NCI-H345 treated with DMSO at 0.1 percent for 48 hours (cell line): ENCODE measurements around the gene PRMT2.

ENCODE experiments used
- DNase-seq: peaks from one replicate; lab custom pipeline; 2025; ENCODE audit not compliant: unreplicated experiment; lab: John Stamatoyannopoulos, UW

The PRMT2 gene

DNA sequence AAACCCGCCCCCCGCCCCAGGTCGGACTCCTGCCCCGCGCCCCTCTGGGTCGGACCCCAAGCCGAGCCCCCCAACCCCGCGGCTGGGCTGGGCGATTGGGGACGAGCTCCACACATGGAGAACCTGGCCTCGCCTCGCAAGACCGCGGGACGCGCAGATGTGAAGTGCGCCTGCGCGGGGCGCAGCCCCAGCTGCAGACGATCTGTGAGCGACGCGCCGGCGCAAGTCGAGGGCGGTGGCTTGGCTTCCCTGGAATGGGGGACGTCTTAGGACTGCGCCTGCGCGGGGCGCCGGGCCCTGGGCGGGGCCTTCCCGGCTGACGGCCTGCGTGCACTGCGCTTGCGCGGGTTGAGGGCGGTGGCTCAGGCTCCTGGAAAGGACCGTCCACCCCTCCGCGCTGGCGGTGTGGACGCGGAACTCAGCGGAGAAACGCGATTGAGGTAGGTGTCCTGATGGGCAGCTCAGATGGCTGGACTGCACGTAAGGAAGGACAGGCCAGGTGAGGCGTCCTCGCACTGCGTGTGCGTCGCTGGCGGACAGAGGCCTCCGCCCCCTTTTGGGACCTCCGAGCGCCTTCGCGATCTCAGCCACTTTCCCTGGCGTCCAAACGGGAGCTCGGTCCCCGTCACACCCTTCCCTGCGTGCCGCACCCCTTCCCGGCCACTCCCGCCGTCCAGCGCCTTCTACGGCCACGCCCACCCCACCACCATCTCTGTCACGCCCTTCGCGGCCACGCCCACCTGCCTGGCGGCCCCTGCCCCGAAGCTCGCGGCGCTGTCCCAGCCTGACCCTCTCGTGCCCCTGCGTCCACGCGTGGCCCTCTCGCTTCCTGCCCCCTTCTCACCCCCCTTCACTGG lies at the start of gene PRMT2:
TSS of gene PRMT2 (plus strand) at position 351 of the 857 bp plus-strand sequence. CDS start 1,278 bp downstream, outside the sequence.
- peak; percentile 98 for DNase-seq

DNA sequence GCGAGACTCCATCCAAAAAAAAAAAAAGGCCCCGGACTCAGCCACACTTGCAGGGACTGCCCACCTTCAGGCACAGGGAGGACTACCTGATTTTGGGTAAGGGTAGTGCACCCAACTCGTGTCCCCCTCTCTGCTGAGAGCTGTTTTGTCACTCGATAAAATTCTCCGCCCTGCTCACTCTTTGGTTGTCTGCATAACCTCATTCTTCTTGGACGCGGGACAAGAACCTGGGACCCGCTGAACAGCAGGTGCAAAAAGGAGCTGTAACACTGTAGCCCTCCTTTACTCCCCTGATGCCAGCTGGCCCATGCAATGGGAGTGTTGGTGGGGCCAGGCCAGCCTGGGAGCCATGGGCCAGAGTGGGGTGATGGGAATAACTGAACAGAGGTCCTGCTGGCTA lies 41.2 kb upstream of the PRMT2 start:
- DNase-seq: no peak

DNA sequence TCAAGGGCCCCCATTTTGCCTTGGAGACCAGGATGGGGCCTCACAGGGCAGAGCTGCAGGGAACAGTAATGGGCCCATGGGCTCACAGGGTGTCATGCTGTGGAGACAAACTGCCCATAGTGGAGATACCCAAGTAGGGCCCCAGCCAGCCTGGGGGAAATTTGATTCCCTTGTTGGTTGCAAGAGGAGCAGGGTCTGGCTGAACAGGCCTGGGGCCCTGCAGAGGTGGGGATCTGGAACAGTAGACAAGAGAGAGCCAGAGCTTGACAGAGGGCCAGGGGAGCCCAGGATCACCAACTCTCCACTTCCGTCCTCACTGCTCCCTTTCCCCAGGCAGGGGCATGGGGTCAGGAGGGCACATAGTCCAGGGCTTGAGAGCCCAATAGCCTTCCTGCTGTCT lies 39.3 kb upstream of the PRMT2 start:
- no peak for DNase-seq

DNA sequence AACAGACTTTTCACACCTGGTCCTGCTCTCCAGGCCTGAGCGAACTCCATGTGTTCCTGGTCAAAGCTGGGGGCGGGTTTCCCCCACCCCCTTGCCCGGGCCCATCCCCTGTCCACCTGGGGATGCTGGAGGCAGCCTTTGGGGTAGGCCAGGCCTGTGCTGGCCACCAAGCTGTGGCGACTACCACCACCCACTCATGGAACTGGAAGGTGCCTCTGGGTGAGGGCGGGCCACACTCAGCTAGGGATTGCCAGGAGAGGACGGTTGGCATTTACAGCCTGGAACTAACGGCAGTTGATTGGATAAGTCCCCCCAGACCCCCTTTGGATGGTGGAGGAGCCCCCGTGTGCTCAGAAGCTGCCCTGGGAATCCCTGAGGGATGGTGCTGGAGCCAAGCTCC lies 38.4 kb upstream of the PRMT2 start:
- no peak for DNase-seq

DNA sequence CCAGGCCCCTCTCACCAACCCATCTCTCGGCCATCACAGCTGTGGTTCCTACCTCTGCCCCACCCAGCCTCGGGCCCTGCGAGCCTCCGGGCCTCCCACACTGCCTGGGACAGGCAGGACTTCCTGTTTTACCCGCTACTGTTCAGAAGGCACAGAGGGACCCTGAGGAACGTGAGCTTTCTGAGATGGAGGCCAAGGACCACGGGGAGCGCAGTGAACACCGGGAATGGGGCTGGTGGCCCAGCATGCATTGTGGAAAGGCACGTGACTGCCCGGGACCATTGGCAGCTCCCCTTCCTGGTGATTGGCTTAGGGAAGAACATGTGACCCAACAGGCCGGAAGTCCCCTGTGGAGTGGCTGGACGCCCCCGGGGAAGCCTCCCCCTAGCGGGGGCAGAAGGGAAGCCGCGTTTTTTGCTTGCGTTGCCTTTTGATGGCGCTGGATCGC lies 37.6 kb upstream of the PRMT2 start:
- DNase-seq: no peak

DNA sequence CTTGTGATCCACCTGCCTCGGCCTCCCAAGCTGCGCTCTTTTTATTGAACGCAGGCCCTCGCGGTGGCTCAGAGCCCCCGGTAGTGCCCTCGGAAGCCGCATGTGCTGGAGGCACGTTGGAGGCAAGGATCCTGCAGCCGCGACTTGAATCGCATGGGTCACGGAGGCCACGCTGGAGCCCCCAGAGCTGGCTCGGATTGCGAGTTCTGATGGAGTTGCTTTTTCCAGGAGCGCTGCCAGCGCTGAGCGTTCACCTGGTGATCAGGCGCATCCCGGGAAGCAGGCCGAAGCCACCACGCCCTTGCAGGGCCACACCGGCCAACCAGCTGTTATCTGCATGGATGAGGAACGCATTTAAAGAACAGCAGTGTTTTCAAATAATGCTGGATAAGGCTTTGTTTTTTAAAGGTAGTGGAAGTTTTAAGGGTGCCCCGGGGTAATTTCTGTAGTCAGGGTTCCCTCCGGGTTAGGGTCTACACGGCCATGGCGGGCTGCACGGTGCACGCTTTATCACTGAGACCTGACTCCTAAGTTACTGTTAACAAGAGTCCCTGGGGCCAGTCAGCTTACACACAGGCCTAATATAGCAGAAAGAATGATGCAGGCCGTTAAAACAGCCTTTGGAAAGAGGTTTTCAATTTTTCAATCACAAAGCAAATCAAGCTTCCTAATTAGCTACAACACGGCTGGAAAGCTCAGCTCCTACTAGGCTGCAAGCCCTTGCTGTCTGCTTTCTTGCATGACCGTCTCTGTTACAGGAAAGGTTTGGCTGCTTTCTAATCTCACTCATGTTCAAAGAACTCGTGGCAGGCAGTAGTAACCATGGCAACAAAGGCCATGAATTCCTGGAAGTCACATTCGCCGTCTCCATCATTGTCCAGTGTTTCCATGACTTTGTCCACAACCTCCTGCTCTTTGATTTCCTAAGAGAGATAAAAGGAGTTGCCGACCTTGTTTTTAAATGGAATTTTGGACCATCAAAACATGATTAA lies 36.6 kb upstream of the PRMT2 start:
- DNase-seq: no peak

DNA sequence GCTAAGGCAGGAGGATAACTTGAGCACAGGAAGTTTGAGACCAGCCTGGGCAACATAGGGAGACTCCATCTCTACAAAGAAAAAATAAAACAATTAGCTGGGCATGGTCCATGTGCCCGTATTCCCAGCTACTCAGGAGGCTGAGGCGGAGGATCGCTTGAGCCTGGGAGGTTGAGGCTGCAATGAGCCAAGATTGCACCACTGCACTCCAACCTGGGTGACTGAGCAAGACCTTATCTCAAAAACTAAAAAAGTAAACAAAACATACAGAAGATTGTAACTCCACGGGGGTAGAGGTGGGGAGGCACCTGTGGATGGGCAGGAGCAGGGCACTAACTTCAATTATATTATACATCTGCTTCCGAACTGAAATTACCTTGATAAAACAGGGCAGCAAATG lies 35.2 kb upstream of the PRMT2 start:
- no peak for DNase-seq

DNA sequence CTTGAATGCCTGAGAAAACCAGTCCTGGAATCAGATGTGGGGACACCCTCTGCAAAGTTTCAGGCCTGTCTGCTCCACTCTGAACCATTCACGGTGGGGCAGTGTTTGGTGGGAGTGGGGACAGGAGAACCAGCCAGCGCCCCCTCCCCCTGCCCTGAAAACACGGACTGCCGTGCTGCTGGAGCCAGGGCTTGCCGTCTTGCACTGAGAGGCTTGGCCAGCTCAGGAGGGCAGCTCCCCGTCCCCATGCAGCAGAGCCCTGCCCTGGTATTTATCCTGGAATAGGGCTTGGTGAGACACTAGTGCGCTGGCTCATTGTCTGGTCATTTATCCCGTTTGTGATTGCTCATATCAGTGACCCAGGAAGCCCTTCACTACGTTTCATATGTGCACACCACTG lies 34.5 kb upstream of the PRMT2 start:
- no peak for DNase-seq

DNA sequence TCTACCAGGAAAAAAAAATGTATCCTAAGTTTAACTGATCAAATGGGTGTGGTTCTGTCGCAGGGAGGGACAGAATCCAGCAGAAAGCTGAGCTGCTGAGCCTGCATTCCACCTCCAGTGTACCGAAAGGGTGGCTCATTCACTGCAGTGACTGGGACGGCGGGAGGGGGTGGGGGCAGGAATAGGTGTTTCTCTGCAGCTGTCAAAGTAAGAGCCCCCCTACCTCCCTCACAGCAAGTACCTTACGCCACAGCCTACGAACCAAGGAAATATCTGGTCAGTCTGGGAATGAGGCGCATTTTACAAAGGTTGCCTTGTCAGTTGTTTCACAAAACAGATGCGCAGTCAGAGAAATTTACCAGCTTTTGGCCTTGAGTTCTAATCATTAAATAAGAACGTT lies 32.2 kb upstream of the PRMT2 start:
- no peak for DNase-seq

DNA sequence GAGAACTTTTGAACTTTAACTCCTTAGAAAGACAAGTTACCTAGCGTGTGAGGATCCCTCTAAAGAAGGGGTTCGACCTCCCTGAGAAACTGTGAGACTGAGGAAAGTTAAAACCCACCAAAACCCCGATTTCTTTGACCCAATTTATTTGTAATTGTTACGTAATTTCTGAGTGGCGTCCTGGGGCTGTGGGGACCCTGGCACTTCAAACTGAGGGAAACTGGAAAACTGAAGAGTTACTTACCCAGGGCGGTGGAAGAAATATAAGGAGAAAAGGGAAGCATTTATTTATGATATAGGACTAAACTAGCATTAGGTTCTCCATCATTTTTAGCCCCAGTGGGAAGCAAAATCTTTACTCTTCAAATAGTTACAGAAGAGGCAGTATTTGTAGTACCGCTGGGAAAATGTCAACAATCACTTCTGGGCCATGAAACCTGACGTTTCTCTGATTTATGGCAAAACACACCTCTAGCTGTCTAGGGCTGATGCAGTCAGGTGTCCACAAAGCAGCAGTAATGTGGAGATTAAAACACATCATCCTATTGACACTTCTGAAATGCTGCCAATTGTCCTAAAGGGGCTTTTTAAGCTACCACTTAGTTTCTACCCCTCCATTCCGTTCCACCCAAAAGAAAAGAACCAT lies 31.0 kb upstream of the PRMT2 start:
- DNase-seq: no peak

DNA sequence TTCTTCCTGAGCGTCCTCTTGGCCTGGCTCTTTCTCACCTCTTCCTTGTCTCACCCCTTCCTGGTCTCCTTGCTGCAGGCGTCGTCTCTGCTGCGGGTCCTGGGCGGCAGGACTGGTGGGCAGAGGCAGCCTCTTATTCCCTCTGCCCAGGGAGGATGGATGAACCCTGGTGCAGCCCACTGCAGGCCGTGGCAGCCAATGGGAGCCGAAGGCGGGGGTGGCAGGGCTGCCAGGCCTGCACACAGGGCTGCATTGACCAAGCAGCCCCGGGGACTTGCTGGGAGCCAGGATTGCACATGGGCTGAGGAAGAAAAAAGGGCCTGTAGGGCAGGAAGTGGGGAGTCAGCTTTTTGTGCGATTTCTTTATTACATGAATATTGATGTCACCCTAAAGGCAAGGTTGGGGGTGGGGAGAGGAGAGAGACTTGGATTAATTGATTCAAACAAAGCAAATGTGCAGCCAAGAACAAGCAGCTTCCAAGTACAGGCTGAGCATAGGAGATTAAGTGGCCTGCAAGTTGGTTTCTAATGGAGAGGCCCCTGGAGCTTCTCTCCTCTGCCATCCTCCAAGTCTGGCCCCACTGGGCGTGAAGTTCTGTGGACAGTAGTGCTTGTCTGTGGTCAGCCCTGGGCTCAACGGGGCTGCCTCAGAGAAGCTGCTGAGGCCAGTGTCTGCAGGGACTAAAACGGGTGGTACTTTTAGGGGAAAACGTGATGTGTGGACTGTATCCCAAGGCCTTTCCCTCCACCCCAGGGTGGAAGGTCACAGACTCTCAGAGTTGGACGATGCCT lies 30.3 kb upstream of the PRMT2 start, which contains the start of gene S100B:
TSS of gene S100B (minus strand) at position 108 of the 792 bp plus-strand sequence. CDS start 2,667 bp downstream, outside the sequence.
- no peak for DNase-seq

DNA sequence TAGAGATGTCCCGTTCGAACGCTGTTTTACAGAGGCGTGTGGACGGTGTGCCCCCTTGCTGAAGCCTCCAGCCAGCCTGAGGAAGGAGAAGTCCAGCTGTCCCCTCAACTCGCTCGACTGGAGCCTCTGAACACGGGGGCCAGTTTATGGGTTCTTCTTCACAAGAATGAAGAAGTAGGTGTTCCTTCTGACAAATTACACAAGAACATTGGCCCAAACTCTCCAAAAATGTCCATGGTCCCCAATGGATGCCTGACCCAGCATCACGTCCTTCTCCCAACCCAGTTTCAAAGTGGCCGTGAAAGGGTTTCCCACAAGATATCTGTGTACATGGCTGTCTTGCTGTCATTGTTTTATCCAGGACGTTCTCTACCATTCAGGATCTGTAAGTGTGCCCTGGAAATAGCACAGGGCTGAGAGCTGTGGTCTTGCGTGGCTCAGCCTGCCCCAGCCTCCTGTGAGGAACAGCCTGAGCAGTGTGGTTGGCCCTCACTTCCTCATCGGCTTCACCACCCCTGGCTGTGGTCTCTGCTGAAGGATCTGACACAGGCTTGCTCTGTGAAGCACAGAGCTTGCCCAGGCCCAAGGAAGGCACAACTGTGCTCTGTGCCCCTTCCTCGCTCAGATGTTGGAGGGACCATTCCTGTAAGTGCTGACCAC lies 29.6 kb upstream of the PRMT2 start:
- no peak for DNase-seq

DNA sequence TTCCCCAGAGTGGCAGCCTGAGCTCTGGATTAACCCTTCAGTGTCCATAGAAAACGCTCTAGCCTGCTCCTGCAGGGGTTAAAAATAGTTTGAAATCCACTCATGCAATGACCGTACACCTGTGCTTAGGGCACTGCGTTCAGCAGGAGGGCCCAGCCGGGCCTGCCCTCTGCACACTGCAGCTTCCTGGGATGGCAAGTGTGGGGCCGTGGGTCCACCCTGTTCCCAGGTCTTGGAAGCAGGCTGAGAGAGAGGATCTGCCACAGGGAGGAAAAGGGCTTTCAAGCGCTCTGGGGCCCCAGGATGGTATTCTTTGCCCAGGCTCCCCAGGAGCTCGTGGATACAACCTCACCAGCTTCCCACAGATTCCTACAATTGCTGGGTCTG lies 29.1 kb upstream of the PRMT2 start:
- DNase-seq: no peak

DNA sequence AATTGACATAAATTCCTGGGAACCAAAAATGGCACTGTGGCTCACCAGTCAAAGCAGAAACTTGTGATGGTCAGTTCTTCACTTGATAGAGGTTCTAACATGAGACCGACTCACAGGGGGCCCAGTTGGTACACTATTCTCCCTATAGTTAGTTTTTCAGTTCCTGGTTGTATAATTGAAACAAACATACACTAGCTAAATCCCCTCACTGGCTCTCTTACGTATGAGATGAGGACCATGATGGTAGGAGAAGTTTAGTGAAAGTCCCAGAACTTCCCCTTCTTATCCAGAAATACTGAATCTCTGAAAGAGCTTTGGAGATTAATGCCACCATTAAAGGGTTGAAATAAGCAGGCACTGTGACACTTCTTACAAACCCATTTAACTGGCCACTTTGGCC lies 27.8 kb upstream of the PRMT2 start:
- DNase-seq: no peak

DNA sequence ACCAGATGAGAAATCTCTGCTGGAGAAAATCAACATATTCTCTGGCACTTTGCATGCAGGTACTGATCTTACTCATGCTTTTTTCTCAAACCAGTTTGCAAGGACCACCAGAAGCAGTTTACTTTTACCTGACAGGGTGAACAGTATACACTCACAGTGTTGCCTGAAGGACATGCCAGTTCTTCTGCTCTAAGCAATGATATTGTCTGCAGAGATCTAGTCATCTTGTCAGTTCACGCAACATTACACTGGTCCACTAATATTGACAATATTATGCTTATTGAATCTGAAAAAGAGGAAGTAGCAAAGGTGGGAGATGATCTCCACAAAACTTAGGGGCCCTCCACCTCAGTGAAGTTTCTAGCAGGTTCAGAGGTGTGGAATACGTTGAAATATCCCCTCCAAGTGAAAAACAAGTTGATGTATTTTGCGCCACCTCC lies 26.8 kb upstream of the PRMT2 start:
- no peak for DNase-seq

DNA sequence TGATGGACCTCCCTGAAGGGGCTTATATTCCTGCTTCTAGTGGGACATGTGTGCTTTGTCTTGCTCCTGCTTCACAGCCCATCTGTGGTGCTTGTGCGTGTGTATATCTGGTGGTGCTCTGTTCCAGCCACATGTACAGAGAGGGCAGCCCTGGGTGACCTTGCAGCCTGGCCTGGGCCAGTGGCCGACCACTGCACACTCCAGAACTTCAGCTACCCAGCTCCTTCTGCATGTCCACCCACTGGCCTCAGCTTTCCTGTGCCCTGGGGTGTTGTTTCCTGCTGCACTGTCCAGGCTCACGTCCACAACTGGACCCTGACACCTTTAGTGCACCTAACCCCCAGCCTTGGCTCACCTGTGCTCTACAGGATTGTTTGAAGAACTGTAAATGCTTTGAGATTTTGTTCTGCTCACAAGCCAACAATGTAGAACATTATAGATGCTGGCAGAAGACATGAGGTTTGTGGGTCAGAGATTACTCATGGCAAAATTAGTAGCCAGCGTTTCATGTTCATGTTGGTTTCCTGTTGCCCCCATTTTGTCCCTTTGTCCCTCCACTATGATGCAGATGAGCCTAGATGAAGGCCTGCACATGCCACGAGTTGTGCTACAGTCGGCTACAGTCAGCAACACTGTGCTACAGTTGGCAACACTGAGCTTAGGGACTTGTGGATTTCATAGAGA lies 25.3 kb upstream of the PRMT2 start:
- DNase-seq: no peak

DNA sequence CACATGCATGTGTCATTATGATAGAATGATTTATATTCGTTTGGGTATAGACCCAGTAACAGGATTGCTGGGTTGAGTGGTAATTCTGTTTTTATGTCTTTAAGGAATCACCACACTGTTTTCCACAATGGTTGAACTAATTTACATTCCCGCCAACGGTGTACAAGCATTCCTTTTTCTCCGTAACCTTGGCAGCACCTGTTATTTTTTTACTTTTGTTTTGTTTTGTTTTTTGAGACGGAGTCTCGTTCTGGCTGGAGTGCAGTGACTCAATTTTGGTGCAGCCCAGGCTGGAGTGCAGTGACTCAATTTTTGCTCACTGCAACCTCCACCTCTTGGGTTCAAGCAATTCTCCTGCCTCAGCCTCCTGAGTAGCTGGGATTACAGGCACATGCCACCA lies 22.1 kb upstream of the PRMT2 start:
- no peak for DNase-seq

DNA sequence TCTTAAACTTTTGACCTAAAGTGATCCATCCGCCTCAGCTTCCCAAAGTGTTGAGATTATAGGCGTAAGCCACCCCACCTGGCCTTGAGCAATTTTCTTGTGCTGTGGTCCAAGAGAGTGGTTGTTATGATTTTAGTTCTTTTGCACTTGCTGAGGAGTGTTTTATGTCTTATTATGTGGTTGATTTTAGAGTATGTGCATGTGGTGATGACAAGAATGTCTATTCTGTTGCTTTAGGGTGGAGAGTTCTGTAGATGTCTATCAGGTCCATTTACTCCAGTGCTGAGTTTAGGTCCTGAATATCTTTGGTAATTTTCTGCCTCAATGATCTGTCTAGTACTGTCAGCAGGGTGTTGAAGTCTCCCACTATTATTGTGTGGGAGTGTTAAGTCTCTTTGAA lies 19.4 kb upstream of the PRMT2 start:
- DNase-seq: no peak

DNA sequence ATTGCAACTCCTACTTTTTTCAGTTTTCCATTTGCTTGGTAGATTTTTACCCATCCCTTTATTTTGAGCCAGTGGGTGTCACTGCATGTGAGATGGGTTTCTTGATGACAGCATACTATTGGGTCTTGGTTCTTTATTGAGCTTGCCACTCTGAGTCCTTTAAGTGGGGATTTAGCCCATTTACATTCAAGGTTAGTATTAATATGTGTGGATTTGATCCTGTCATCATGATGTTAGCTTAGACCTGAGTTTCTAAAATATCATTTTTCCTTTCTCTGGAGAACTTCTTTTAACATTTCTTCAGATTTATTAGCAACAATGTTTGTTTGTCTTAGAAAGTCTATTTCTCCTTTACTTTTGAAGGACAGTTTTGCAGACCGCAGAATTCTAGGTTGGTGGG lies 18.8 kb upstream of the PRMT2 start:
- no peak for DNase-seq
